Measurements from ENCODE around the gene LOC101059915.

Gene LOC101059915

GRCh38 chrX:71637848-71638247 is 29.5 kb upstream of the LOC101059915 start:
- Histone ChIP-seq H4K5ac (ENCODE audit: insufficient read length, low read depth, low read length) (no peak overlapping the region), H3K4ac (ENCODE audit: low read depth, low read length) (no peak overlapping the region), H4K91ac (ENCODE audit: insufficient read length, low read depth, low read length) (no peak overlapping the region), H3K23me2 (ENCODE audit: insufficient read length, low read depth, low read length, poor library complexity, severe bottlenecking) (no peaks in the 10 kb centered on the region), H2BK20ac (ENCODE audit: low read depth, low read length, poor library complexity, severe bottlenecking) (no peak overlapping the region), H2AK5ac (ENCODE audit: insufficient read length, low read length) (no peak overlapping the region), H3K27ac (ENCODE audit: insufficient read length, low read depth, low read length) (no peak overlapping the region), H3K4me1 (ENCODE audit: insufficient read depth, low read length) (no peaks in the 10 kb centered on the region), H4K8ac (replicated peaks; ENCODE audit: insufficient read length, low read depth, low read length) (no peak overlapping the region), H3K18ac (ENCODE audit: insufficient read length, low read depth, low read length) (no peak overlapping the region), H3K14ac (ENCODE audit: insufficient read depth, low read length) (no peak overlapping the region), H3T11ph (ENCODE audit: low read length) (no peak overlapping the region), H3K27me3 (ENCODE audit: insufficient read depth, low read length) (no peaks in the 10 kb centered on the region), H3K56ac (ENCODE audit: insufficient read length, low read depth, low read length) (no peak overlapping the region), H2BK5ac (ENCODE audit: insufficient read length, low read length) (no peak overlapping the region), H3K79me2 (ENCODE audit: insufficient read depth, low read length) (no peaks in the 10 kb centered on the region), H2BK120ac (ENCODE audit: low read depth, low read length, poor library complexity, severe bottlenecking) (no peak overlapping the region), H3K9me3 (ENCODE audit: control insufficient read depth, low read depth, low read length) (peaks cover 52% of the 10 kb centered on the region), H2AFZ (ENCODE audit: low read length) (no peak overlapping the region), H3K79me1 (ENCODE audit: insufficient read depth, low read depth, low read length, poor library complexity, severe bottlenecking) (no peaks in the 10 kb centered on the region), H3K9ac (ENCODE audit: extremely low read depth, insufficient read length, low read length) (no peak overlapping the region), H2BK15ac (ENCODE audit: low read depth, low read length) (no peak overlapping the region), H2BK12ac (ENCODE audit: insufficient read length, low read depth, low read length) (no peak overlapping the region), H3K23ac (ENCODE audit: insufficient read length, low read depth, low read length) (no peak overlapping the region), H3K4me2 (ENCODE audit: insufficient read depth, insufficient read length, low read length) (no peak overlapping the region), H4K20me1 (ENCODE audit: control insufficient read depth, insufficient read depth, insufficient read length) (no peaks in the 10 kb centered on the region)
- WGBS (ENCODE audit: extremely low coverage, insufficient read length, low lambda C conversion rate) = no CpG with 5 or more reads among the region's 4 CpGs
- no peak for TF ChIP-seq CTCF (conservative IDR thresholded peaks at IDR 0.05)
- H3K27me3 Mint-ChIP-seq (ENCODE audit: low read depth) = peaks cover 3% of the 10 kb centered on the region; the same call in 1 of the 2 replicates
- H3K27ac Mint-ChIP-seq = no peak overlapping the region
- H3K36me3 Mint-ChIP-seq (ENCODE audit: insufficient read depth in 1 of 3, low read depth in 3 of 3) = no peaks in the 10 kb centered on the region
- DNase-seq = no peak
- H3K4me3 Mint-ChIP-seq = no peak overlapping the region
- no peaks in the 10 kb centered on the region for H3K4me1 Mint-ChIP-seq
- H3K9me3 Mint-ChIP-seq = peaks cover 45 to 52% of the 10 kb centered on the region in 2 experiments
